Muscle of leg (tissue), 11 donors: ENCODE measurements around the gene LUM. TPM values are rescaled to one million over a fixed set of nuclear protein-coding genes. Genes with fewer than 3 reads are reported as not detected.
A peak's percentile ranks its signal among the peaks of the same experiment; 100 is the strongest.

ENCODE experiments used
- DNase-seq: peaks from one replicate; pipeline ENCODE4 v3.0.0; 2013
- H3K27ac ChIP-seq: one replicate; pipeline ENCODE4 v1.5.1; 2013; ENCODE audit warnings: mild to moderate bottlenecking, low read length, control low read depth
- H3K27me3 ChIP-seq: one replicate; pipeline ENCODE4 v1.6.1; 2013; ENCODE audit warnings: low read length; ENCODE audit not compliant: control insufficient read depth, insufficient read depth
- H3K36me3 ChIP-seq: one replicate; pipeline ENCODE4 v1.6.1; 2013; ENCODE audit warnings: low read length; ENCODE audit not compliant: control insufficient read depth, insufficient read depth
- H3K4me1 ChIP-seq: one replicate; pipeline ENCODE4 v1.6.1; 2013; ENCODE audit warnings: low read length; ENCODE audit not compliant: control insufficient read depth, insufficient read depth
- H3K4me3 ChIP-seq: one replicate; pipeline ENCODE4 v1.5.1; 2013; ENCODE audit warnings: low read length, control low read depth
- H3K9me3 ChIP-seq: replicated peaks from 2 replicates; pipeline ENCODE4 v1.6.1; 2013; ENCODE audit warnings: low read depth, low read length; ENCODE audit not compliant: control insufficient read depth
- WGBS: methylation state at CpG from one replicate; pipeline ENCODE4 v1.1.5; 2013; ENCODE audit warnings: missing lambda C conversion rate; ENCODE audit not compliant: insufficient coverage; 5-methylcytosine and 5-hydroxymethylcytosine counted together
- polyA plus RNA-seq, 8 donors: library from polyadenylated mRNA; unstranded; fragments of 120-200 nt; gene quantifications; one replicate each; pipeline versions ENCODE4 v1.2.1 to v1.2.3, GENCODE V29; 2013; ENCODE audit warnings: inconsistent platforms in 1 of 8, low replicate concordance in 1 of 8; ENCODE audit not compliant: insufficient read length in 8 of 8, insufficient read depth in 1 of 8
- total RNA-seq: library from RNA; stranded (reverse); fragments of 120-200 nt; gene quantifications from one replicate; pipeline ENCODE4 v1.2.4, GENCODE V29; 2013

The LUM gene
- total and polyA plus RNA-seq, 9 donors: 458 to 709 (median 528) TPM

GRCh38 chr12:91080041-91080440, 31.3 kb downstream of the LUM start:
- no peak for DNase-seq
- no peaks in the 10 kb centered on the region for H3K27me3 ChIP-seq
- H3K9me3 ChIP-seq: no peaks in the 10 kb centered on the region
- WGBS: no CpG with 5 or more reads among the region's 1 CpG
- no peaks in the 10 kb centered on the region for H3K36me3 ChIP-seq
- no peak overlapping the region for H3K4me3 ChIP-seq
- no peaks in the 10 kb centered on the region for H3K4me1 ChIP-seq
- no peak overlapping the region for H3K27ac ChIP-seq

GRCh38 chr12:91078501-91078900, 32.8 kb downstream of the LUM start:
- H3K36me3 ChIP-seq: no peaks in the 10 kb centered on the region
- no peaks in the 10 kb centered on the region for H3K27me3 ChIP-seq
- no peaks in the 10 kb centered on the region for H3K9me3 ChIP-seq
- no peak overlapping the region for H3K27ac ChIP-seq
- H3K4me3 ChIP-seq: no peak overlapping the region
- WGBS: no CpG with 5 or more reads among the region's 1 CpG
- peaks cover 4% of the 10 kb centered on the region for H3K4me1 ChIP-seq
- DNase-seq: no peak

- no peak for DNase-seq
- 67% methylated on average over 1 of the region's 5 CpGs for WGBS
- peaks cover 4% of the 10 kb centered on the region for H3K4me1 ChIP-seq
- H3K9me3 ChIP-seq: no peaks in the 10 kb centered on the region
- H3K4me3 ChIP-seq: no peak overlapping the region
- no peaks in the 10 kb centered on the region for H3K27me3 ChIP-seq
- H3K27ac ChIP-seq: no peak overlapping the region
- no peaks in the 10 kb centered on the region for H3K36me3 ChIP-seq
These were observed 33.9 kb downstream of the LUM start for GRCh38 chr12:91077228-91077954.

- WGBS: no CpG with 5 or more reads among the region's 1 CpG
These were observed 36.4 kb downstream of the LUM start for GRCh38 chr12:91074851-91075250.

GRCh38 chr12:91074154-91074709, 37.1 kb downstream of the LUM start:
- peak; percentile 89 for DNase-seq
- Histone ChIP-seq H3K4me3 (no peak overlapping the region), H3K4me1 (peaks cover 4% of the 10 kb centered on the region), H3K36me3 (no peaks in the 10 kb centered on the region), H3K27me3 (no peaks in the 10 kb centered on the region), H3K9me3 (no peaks in the 10 kb centered on the region), H3K27ac (peak overlapping the region; percentile 80)
- 0% methylated on average over 1 of the region's 6 CpGs for WGBS

More at GRCh38 chr12:91074851-91075250, 36.4 kb downstream of the LUM start:
- Histone ChIP-seq H3K27ac (peak overlapping the region; percentile 80), H3K9me3 (no peaks in the 10 kb centered on the region), H3K4me1 (peaks cover 4% of the 10 kb centered on the region), H3K27me3 (no peaks in the 10 kb centered on the region), H3K36me3 (no peaks in the 10 kb centered on the region), H3K4me3 (no peak overlapping the region)
- peak; percentile 71 for DNase-seq

- H3K27me3 ChIP-seq: no peaks in the 10 kb centered on the region
- H3K4me1 ChIP-seq: peaks cover 4% of the 10 kb centered on the region
- peak; percentile 85 for DNase-seq
- no peaks in the 10 kb centered on the region for H3K36me3 ChIP-seq
- H3K4me3 ChIP-seq: no peak overlapping the region
- H3K27ac ChIP-seq: peak overlapping the region; percentile 80
- no peaks in the 10 kb centered on the region for H3K9me3 ChIP-seq
These were observed 37.9 kb downstream of the LUM start for GRCh38 chr12:91073426-91073825.

- Histone ChIP-seq H3K4me1 (peaks cover 4% of the 10 kb centered on the region), H3K27ac (peak overlapping the region; percentile 40), H3K36me3 (no peaks in the 10 kb centered on the region), H3K4me3 (no peak overlapping the region), H3K27me3 (no peaks in the 10 kb centered on the region), H3K9me3 (no peaks in the 10 kb centered on the region)
- no CpG with 5 or more reads among the region's 2 CpGs for WGBS
- no peak for DNase-seq
These were observed 38.4 kb downstream of the LUM start for GRCh38 chr12:91072931-91073330.

GRCh38 chr12:91070936-91071335, 40.4 kb downstream of the LUM start:
- Histone ChIP-seq H3K36me3 (no peaks in the 10 kb centered on the region), H3K27me3 (no peaks in the 10 kb centered on the region), H3K4me1 (peaks cover 4% of the 10 kb centered on the region), H3K9me3 (no peaks in the 10 kb centered on the region), H3K4me3 (no peak overlapping the region), H3K27ac (no peak overlapping the region)
- peak; percentile 78 for DNase-seq

- no peaks in the 10 kb centered on the region for H3K4me1 ChIP-seq
- DNase-seq: no peak
- no peaks in the 10 kb centered on the region for H3K27me3 ChIP-seq
- no peaks in the 10 kb centered on the region for H3K36me3 ChIP-seq
- WGBS: no CpG with 5 or more reads among the region's 3 CpGs
- H3K27ac ChIP-seq: no peak overlapping the region
- H3K4me3 ChIP-seq: no peak overlapping the region
- no peaks in the 10 kb centered on the region for H3K9me3 ChIP-seq
These were observed 45.9 kb downstream of the LUM start for GRCh38 chr12:91065396-91065795.

- no CpG with 5 or more reads among the region's 3 CpGs for WGBS
- no peak for DNase-seq
- no peaks in the 10 kb centered on the region for H3K9me3 ChIP-seq
- H3K4me1 ChIP-seq: no peaks in the 10 kb centered on the region
- H3K27ac ChIP-seq: no peak overlapping the region
- no peaks in the 10 kb centered on the region for H3K36me3 ChIP-seq
- H3K27me3 ChIP-seq: no peaks in the 10 kb centered on the region
- no peak overlapping the region for H3K4me3 ChIP-seq
These were observed 46.7 kb downstream of the LUM start for GRCh38 chr12:91064640-91065039.
